Omental fat pad (tissue), 4 donors: ENCODE data around the gene NMNAT2. TPM values are rescaled to one million over a fixed set of nuclear protein-coding genes. Genes with fewer than 3 reads are reported as not detected.

Experiments used
- ATAC-seq: fragments of 150-250 bp; one replicate; pipeline ENCODE4 v1.9.1; 2016; ENCODE audit warnings: mild to moderate bottlenecking, moderate library complexity; ENCODE audit not compliant: low FRiP score
- DNase-seq: peaks from one replicate; pipeline ENCODE4 v3.0.0-alpha.2; 2019; ENCODE audit warnings: low spot score
- total RNA-seq, 4 donors: library from RNA; depleted of rRNA; stranded (reverse); fragments of >200 nt; gene quantifications; one replicate each; pipeline ENCODE4 v1.1.0, GENCODE V29; 2016
- TF ChIP-seq, protein P1 (sequence below), 3 donors: fragments of 450-650 bp; IDR thresholded peaks; one replicate each; pipeline ENCODE4 v1.5.1; 2016 to 2017; ENCODE audit warnings: antibody characterized with exemption in 3 of 3, mild to moderate bottlenecking in 3 of 3, moderate library complexity in 2 of 3

The NMNAT2 gene
- total RNA-seq, 4 donors from 2014 or later = 0.84 to 11.3 (median 5.2) TPM

GRCh38 chr1:183247484-183247883, 170.7 kb downstream of the NMNAT2 start:
- no peak for DNase-seq
- ATAC-seq = no peak
- TF ChIP-seq, protein P1, sequence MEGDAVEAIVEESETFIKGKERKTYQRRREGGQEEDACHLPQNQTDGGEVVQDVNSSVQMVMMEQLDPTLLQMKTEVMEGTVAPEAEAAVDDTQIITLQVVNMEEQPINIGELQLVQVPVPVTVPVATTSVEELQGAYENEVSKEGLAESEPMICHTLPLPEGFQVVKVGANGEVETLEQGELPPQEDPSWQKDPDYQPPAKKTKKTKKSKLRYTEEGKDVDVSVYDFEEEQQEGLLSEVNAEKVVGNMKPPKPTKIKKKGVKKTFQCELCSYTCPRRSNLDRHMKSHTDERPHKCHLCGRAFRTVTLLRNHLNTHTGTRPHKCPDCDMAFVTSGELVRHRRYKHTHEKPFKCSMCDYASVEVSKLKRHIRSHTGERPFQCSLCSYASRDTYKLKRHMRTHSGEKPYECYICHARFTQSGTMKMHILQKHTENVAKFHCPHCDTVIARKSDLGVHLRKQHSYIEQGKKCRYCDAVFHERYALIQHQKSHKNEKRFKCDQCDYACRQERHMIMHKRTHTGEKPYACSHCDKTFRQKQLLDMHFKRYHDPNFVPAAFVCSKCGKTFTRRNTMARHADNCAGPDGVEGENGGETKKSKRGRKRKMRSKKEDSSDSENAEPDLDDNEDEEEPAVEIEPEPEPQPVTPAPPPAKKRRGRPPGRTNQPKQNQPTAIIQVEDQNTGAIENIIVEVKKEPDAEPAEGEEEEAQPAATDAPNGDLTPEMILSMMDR (IDR thresholded peaks at IDR 0.05) = no peak

DNA sequence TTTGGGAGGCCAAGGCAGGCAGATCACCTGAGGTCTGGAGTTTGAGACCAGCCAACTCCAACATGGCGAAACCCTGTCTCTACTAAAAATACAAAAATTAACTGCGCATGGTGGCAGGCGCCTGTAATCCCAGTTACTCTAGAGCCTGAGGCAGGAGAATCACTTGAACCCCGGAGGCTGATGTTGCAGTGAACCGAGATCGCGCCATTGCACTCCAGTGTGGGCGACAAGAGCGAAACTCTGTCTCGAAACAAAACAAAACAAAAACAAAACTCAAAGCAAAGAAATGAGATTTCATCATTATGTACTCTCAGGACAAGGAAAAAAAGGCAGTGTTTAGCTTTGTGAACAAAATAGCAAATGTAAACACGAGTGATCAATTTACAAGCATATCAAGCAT, 171.1 kb downstream of the NMNAT2 start:
- TF ChIP-seq, protein P1 (IDR thresholded peaks at IDR 0.05) = no peak
- DNase-seq (no peak), ATAC-seq (no peak)

- TF ChIP-seq, protein P1 (IDR thresholded peaks at IDR 0.05) = no peak
- DNase-seq (no peak), ATAC-seq (no peak)
These were observed 171.7 kb downstream of the NMNAT2 start for GRCh38 chr1:183246436-183246835.

GRCh38 chr1:183245357-183245756, 172.8 kb downstream of the NMNAT2 start:
- TF ChIP-seq, protein P1 (IDR thresholded peaks at IDR 0.05) = no peak
- no peak for ATAC-seq

DNA sequence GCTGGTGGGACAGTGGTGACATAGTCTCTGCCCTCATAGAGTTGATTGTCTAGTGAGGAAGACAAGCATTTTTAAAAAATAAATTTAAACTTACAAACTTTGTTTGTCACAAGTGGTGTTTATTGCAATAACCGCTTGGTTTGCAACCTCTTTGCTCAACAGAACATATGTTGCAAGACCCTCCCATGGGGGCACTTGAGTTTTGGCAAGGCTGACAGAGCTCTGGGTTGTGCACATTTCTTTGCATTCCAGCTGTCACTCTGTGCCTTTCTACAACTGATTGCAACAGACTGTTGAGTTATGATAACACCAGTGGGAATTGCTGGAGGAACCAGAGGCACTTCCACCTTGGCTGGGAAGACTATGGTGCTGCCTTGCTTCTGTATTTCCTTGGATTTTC, 173.7 kb downstream of the NMNAT2 start:
- ATAC-seq = peak; percentile 61
- TF ChIP-seq, protein P1 (IDR thresholded peaks at IDR 0.05) = no peak
- peak; percentile 55 for DNase-seq

More at GRCh38 chr1:183245357-183245756, 172.8 kb downstream of the NMNAT2 start:
- DNase-seq = no peak

DNA sequence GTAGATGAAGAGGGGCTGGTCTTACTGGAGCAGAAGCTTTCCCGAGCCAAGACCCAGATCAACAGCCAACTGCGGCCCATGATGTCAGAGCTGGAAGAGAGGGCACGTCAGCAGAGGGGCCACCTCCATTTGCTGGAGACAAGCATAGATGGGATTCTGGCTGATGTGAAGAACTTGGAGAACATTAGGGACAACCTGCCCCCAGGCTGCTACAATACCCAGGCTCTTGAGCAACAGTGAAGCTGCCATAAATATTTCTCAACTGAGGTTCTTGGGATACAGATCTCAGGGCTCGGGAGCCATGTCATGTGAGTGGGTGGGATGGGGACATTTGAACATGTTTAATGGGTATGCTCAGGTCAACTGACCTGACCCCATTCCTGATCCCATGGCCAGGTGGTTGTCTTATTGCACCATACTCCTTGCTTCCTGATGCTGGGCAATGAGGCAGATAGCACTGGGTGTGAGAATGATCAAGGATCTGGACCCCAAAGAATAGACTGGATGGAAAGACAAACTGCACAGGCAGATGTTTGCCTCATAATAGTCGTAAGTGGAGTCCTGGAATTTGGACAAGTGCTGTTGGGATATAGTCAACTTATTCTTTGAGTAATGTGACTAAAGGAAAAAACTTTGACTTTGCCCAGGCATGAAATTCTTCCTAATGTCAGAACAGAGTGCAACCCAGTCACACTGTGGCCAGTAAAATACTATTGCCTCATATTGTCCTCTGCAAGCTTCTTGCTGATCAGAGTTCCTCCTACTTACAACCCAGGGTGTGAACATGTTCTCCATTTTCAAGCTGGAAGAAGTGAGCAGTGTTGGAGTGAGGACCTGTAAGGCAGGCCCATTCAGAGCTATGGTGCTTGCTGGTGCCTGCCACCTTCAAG, 174.8 kb downstream of the NMNAT2 start:
- TF ChIP-seq, protein P1 (IDR thresholded peaks at IDR 0.05) = no peak
- DNase-seq = no peak
- ATAC-seq = peak; percentile 53

DNA sequence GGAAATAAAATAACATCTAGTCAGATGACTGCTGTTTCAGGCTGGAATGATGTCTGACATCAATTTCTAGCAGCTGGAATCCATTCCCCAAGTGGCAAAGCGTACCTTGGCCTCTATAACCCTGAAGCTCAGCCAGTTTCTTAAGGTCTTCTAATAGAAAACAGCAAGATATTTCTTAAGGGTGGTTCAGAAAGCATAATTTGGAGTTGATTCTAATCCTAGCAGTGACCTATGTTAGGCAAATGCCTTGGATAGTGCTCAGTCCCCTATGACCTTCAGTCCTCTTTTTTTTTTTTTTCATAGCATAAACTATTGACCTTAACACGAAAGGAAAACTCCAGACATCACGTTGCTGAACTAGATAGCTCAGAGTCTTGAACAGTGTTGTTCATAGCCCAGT, 175.6 kb downstream of the NMNAT2 start:
- TF ChIP-seq, protein P1 (IDR thresholded peaks at IDR 0.05) = no peak
- no peak for ATAC-seq

More for the DNA sequence above, 175.6 kb downstream of the NMNAT2 start:
- no peak for DNase-seq
